ENCODE measurements around the gene TSC22D2.

TSC22D2 gene

GRCh38 chr3:150451329-150452048, 43.4 kb downstream of the TSC22D2 start:
- Histone ChIP-seq H3K36me3 (no peaks in the 10 kb centered on the region), H3K27ac (no peak overlapping the region), H3K9me3 (ENCODE audit: severe bottlenecking) (no peaks in the 10 kb centered on the region), H3K27me3 (ENCODE audit: insufficient read depth, low read depth, severe bottlenecking) (no peaks in the 10 kb centered on the region), H3K4me3 (ENCODE audit: low read depth, low read length) (no peak overlapping the region)
- DNase-seq = no peak
- TF ChIP-seq CTCF (IDR thresholded peaks at IDR 0.05; ENCODE audit: low read depth, low read length) = no peak

GRCh38 chr3:150453353-150453752, 45.3 kb downstream of the TSC22D2 start:
- Histone ChIP-seq H3K9me3 (ENCODE audit: severe bottlenecking) (no peaks in the 10 kb centered on the region), H3K4me3 (ENCODE audit: low read depth, low read length) (no peak overlapping the region), H3K36me3 (peaks cover 12% of the 10 kb centered on the region), H3K27ac (no peak overlapping the region), H3K27me3 (ENCODE audit: insufficient read depth, low read depth, severe bottlenecking) (no peaks in the 10 kb centered on the region)
- no peak for TF ChIP-seq CTCF (IDR thresholded peaks at IDR 0.05; ENCODE audit: low read depth, low read length)
- DNase-seq = no peak

- no peaks in the 10 kb centered on the region for H3K9me3 ChIP-seq (ENCODE audit: severe bottlenecking)
- H3K27ac ChIP-seq = no peak overlapping the region
- DNase-seq = no peak
- no peak for TF ChIP-seq CTCF (IDR thresholded peaks at IDR 0.05; ENCODE audit: low read depth, low read length)
- no peak overlapping the region for H3K4me3 ChIP-seq (ENCODE audit: low read depth, low read length)
- H3K36me3 ChIP-seq = peaks cover 17% of the 10 kb centered on the region
- no peaks in the 10 kb centered on the region for H3K27me3 ChIP-seq (ENCODE audit: insufficient read depth, low read depth, severe bottlenecking)
Observed at GRCh38 chr3:150454085-150454484, 46.0 kb downstream of the TSC22D2 start.

- TF ChIP-seq CTCF (IDR thresholded peaks at IDR 0.05; ENCODE audit: low read depth, low read length) = no peak
- peaks cover 17% of the 10 kb centered on the region for H3K36me3 ChIP-seq
Observed at GRCh38 chr3:150454622-150455021, 46.5 kb downstream of the TSC22D2 start.

GRCh38 chr3:150455341-150455740, 47.2 kb downstream of the TSC22D2 start:
- DNase-seq = no peak
- Histone ChIP-seq H3K9me3 (ENCODE audit: severe bottlenecking) (no peaks in the 10 kb centered on the region), H3K27ac (no peak overlapping the region), H3K4me3 (ENCODE audit: low read depth, low read length) (no peak overlapping the region), H3K27me3 (ENCODE audit: insufficient read depth, low read depth, severe bottlenecking) (no peaks in the 10 kb centered on the region), H3K36me3 (peaks cover 17% of the 10 kb centered on the region)
- TF ChIP-seq CTCF (IDR thresholded peaks at IDR 0.05; ENCODE audit: low read depth, low read length) = no peak

More at GRCh38 chr3:150454622-150455021, 46.5 kb downstream of the TSC22D2 start:
- no peak overlapping the region for H3K4me3 ChIP-seq (ENCODE audit: low read depth, low read length)
- no peak for DNase-seq
- no peaks in the 10 kb centered on the region for H3K27me3 ChIP-seq (ENCODE audit: insufficient read depth, low read depth, severe bottlenecking)
- H3K27ac ChIP-seq = no peak overlapping the region
- H3K9me3 ChIP-seq (ENCODE audit: severe bottlenecking) = no peaks in the 10 kb centered on the region

- Histone ChIP-seq H3K36me3 (peaks cover 17% of the 10 kb centered on the region), H3K9me3 (ENCODE audit: severe bottlenecking) (no peaks in the 10 kb centered on the region), H3K27me3 (ENCODE audit: insufficient read depth, low read depth, severe bottlenecking) (no peaks in the 10 kb centered on the region), H3K4me3 (ENCODE audit: low read depth, low read length) (no peak overlapping the region), H3K27ac (no peak overlapping the region)
- no peak for TF ChIP-seq CTCF (IDR thresholded peaks at IDR 0.05; ENCODE audit: low read depth, low read length)
- no peak for DNase-seq
Observed at GRCh38 chr3:150458001-150458400, 49.9 kb downstream of the TSC22D2 start.

Data from WERI-Rb-1 (cell line).